GM19035 (cell line): ENCODE data around the gene ELP2.
"Not testable (repeated sequence)": the region's sequence is repeated elsewhere in the genome, so short reads cannot be mapped to it uniquely, and the experiment has no call there.

Experiments
- ATAC-seq: cut with Tn5 transposase; IDR thresholded peaks from one replicate; pipeline ENCODE4 v1.9.1; 2021; ENCODE audit not compliant: unreplicated experiment

ELP2 gene, protein sequence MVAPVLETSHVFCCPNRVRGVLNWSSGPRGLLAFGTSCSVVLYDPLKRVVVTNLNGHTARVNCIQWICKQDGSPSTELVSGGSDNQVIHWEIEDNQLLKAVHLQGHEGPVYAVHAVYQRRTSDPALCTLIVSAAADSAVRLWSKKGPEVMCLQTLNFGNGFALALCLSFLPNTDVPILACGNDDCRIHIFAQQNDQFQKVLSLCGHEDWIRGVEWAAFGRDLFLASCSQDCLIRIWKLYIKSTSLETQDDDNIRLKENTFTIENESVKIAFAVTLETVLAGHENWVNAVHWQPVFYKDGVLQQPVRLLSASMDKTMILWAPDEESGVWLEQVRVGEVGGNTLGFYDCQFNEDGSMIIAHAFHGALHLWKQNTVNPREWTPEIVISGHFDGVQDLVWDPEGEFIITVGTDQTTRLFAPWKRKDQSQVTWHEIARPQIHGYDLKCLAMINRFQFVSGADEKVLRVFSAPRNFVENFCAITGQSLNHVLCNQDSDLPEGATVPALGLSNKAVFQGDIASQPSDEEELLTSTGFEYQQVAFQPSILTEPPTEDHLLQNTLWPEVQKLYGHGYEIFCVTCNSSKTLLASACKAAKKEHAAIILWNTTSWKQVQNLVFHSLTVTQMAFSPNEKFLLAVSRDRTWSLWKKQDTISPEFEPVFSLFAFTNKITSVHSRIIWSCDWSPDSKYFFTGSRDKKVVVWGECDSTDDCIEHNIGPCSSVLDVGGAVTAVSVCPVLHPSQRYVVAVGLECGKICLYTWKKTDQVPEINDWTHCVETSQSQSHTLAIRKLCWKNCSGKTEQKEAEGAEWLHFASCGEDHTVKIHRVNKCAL

GRCh38 chr18:36129300-36130038 is at the start of gene ELP2, which contains the start of gene SLC39A6:
Gene ELP2 (plus strand): TSS chr18:36129899. CDS start chr18:36129934, 35 bp downstream.
Gene SLC39A6 (minus strand): TSS chr18:36129340. CDS start chr18:36127007, 2,333 bp downstream.
- peak; percentile 90 for ATAC-seq

- not testable (repeated sequence) for ATAC-seq
Measured at GRCh38 chr18:36081118-36081517, 48.6 kb upstream of the ELP2 start.

- ATAC-seq, result no peak
Measured at GRCh38 chr18:36083729-36084128, 46.0 kb upstream of the ELP2 start.

- no peak for ATAC-seq
Measured at GRCh38 chr18:36085195-36085594, 44.5 kb upstream of the ELP2 start.

DNA sequence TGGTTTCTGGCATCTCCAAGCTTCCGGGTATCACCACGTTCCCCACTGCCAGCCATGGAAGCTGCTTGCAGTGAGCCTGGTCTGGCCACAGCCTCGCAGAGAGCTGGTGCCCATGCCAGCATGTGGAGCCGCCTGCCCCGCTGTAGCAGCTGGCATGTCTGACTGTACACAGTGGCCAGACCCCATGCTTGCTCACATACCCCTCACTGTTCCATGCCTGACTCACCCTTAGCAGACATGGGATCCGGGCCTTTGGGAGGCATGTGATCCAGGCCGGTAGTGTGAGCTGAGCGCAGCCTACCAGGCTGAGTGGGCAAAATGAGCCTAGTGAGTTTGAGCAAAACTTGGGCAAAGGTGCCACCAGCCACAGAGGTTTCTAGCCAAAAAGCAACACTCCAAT is 43.5 kb upstream of the ELP2 start:
- no peak for ATAC-seq

- ATAC-seq, result no peak
Measured at GRCh38 chr18:36088256-36088655, 41.4 kb upstream of the ELP2 start.

DNA sequence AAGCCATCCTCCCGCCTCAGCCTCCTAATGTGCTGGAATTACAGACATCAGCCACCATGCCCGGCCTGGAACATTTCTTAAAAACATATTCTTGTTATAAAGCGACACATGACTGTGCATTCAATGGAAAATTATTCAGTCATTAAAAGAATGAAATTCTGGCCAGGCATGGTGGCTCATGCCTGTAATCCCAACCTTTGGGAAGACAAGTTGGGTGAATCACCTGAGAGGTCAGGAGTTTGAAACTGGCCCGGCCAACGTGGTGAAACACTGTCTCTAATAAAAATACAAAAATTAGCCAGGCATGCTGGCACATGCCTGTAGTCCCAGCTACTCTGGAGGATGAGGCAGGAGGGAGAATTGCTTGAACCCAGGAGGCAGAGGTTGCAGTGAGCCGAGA is 40.7 kb upstream of the ELP2 start:
- no peak for ATAC-seq

GRCh38 chr18:36092116-36092515 is 37.6 kb upstream of the ELP2 start:
- ATAC-seq, result not testable (repeated sequence)

- ATAC-seq, result no peak
Measured at GRCh38 chr18:36094431-36094830, 35.3 kb upstream of the ELP2 start.

DNA sequence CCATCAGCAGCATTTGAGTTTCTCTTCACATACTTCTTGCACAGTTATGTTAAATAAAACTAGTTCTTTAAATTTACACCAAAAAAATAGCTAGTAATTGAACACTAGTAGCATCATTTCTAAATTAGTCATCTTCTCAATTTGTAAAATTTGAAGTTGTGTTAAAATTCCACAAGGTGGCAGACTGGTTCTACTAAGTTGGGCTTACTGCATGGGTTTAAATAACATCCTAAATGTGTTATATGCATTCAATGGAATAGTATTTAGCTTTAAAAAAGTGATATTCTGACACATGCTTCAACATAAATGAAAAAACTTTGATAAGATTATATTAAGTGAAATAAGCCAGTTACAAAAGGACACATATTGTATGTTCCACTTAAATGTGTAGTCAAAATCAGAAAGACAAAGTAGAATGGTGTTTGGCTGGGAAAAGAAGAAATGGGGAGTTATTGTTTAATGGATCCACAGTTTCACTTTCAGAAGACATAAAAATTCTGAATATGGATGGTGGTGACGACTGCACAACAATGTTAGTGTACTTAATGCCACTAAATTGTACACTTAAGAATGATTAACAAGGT is 33.7 kb upstream of the ELP2 start:
- ATAC-seq, result no peak

DNA sequence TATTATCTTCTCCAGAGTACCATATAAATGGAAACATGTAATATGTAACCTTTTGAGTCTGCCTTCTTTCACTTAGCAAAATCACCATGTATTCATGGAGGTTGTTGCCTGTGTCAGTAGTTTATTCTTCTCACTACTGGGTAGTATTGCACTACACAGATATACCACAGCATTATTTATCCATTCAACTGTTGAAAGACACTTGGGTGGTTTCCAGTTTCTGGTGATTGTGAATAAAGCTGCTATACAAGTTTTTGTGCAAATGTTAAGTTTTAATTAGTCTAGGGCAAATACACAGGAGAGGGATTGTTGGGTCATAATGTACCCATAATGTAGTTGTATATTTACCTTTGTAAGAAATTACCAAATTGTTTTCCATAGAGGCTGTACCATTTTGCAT is 32.7 kb upstream of the ELP2 start:
- ATAC-seq, result no peak

- ATAC-seq, result no peak
Measured at GRCh38 chr18:36099311-36099710, 30.4 kb upstream of the ELP2 start.

DNA sequence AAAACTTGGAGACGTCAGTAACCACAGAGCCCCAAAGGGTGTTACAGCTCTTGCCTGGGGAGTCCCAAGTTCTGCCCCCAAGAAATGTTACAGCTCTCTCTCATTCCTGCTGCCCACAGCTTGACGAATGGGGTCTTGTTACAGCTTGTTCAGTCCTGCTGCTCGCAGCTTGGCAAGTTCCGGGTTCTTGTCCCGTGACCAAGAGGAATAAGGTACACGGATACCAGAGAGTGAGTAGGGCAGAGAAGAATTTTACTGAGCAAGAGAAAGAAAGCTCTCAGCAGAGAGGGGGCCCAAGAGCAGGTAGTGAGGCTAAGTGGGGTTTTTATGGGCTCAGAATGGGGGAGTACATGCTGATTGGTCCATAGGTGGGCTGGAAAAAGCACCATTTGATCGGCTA is 27.8 kb upstream of the ELP2 start:
- no peak for ATAC-seq

DNA sequence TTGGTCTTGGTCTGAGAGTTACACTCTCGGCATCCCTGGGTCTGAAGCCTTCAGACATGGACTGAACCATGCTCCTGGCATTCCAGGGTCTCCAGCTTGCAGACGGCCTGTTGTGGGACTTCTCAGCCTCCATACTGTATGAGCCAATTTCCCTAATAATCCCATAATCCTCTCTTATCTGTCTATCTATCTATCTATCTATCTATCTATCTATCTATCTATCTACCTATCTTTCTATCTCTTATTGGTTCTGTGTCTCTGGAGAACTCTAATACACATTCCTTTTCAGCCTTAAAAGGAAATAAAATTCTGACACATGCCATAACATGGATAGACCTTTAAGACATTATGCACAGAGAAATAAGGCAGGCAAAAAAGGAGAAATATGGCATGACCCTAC is 24.9 kb upstream of the ELP2 start:
- no peak for ATAC-seq

DNA sequence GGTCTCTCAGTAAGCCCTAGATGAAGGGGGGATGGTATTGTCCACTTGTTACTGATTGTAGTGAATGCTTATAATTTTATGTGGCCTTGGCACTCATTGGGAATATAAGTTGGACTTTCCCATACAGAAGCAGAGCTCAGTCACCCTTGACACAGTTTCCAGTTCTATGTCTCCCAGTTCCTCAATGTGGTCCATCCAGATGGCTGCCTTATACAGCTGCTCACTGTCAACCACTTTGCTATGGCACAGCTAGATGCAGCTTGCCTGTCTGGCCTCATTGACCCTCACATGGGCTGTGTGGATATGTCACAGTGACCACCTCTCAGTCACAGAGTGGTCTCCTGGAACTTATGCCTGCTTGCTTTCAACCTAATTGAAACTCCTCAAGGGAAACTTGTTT is 22.2 kb upstream of the ELP2 start:
- ATAC-seq, result no peak

GRCh38 chr18:36108196-36108595 is 21.5 kb upstream of the ELP2 start:
- ATAC-seq, result no peak

DNA sequence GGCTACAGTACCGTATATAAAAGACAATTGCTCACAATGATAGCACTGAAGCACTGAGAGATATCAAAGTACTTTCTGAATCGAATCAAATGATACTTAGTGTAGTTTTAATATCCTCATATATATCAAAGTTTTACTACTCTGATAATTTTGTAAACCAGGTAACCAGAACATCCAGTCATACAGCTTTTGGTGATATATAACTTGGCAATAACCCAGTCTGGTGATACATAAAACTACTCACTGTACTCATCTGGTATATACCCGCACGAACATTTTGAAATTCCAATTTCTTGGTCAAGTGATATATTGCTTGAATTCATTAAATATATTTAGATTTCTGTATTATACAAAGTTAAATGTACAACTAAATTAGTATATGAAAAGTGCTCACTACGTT is 21.1 kb upstream of the ELP2 start:
- ATAC-seq, result no peak

DNA sequence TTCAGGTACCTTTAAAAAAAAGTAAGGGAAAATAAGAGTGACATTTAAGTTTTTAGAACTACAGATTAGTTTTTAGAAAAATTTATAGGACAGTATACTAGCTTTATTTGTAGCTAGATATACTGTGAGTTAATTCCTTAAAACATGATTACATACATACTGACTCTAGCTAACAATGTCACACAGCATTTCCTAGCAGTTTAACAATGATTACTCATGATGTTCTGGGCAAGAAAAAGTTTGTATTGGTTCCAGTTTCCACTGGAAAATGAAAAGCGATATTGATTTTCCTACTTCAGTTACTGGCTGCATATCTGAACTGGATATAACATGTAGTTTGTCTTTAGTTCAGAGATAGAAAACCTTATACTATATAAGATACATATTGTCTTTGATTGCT is 20.0 kb upstream of the ELP2 start:
- no peak for ATAC-seq

DNA sequence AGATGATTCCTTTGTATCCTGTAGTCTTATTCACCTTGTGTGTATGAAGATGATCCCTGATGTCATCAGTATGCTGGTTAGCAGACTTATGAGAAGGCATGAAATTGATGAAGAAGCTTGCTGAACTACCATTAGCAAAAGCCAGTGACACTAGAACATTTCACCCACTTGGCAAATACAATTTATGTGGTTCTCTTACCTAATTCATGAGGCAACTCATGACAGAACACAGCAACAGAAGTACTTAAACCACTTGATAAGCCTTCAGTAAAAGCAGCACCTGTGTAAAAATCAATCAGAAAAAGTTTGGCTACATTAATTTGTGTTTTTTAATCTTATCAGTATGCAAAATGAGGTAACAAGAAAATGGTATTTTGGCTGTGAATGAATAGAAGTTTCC is 17.4 kb upstream of the ELP2 start:
- ATAC-seq, result no peak

- no peak for ATAC-seq
Measured at GRCh38 chr18:36114251-36114650, 15.4 kb upstream of the ELP2 start.

GRCh38 chr18:36114738-36115137 is 15.0 kb upstream of the ELP2 start:
- ATAC-seq, result no peak
